Activated naive CD4-positive, alpha-beta T cell treated with anti-CD3 and anti-CD28 coated beads, Interleukin-2, amount 50 U/mL, for 24 hours (primary cell): ENCODE data around the gene STRIT1.
"Not testable (repeated sequence)": the region's sequence is repeated elsewhere in the genome, so short reads cannot be mapped to it uniquely, and the experiment has no call there.

ENCODE experiments used
- H3K27ac Mint-ChIP-seq: one replicate; pipeline ENCODE4 v1.8.0; 2021; ENCODE audit warnings: mild to moderate bottlenecking, mixed read lengths
- H3K27me3 Mint-ChIP-seq: one replicate; pipeline ENCODE4 v1.8.0; 2021; ENCODE audit warnings: mixed read lengths
- H3K36me3 Mint-ChIP-seq: one replicate; pipeline ENCODE4 v1.8.0; 2021; ENCODE audit warnings: mixed read lengths
- H3K4me1 Mint-ChIP-seq: one replicate; pipeline ENCODE4 v1.8.0; 2021; ENCODE audit warnings: mixed read lengths
- H3K4me3 Mint-ChIP-seq: one replicate; pipeline ENCODE4 v1.8.0; 2021; ENCODE audit warnings: mild to moderate bottlenecking, mixed read lengths
- H3K9me3 Mint-ChIP-seq: one replicate; pipeline ENCODE4 v1.8.0; 2021; ENCODE audit warnings: mixed read lengths

Gene STRIT1

GRCh38 chr3:155296413-155296812 lies 2.9 kb upstream of the STRIT1 start:
- H3K9me3 Mint-ChIP-seq, result peaks cover 19% of the 10 kb centered on the region
- H3K27ac Mint-ChIP-seq, result no peak overlapping the region
- H3K27me3 Mint-ChIP-seq, result no peaks in the 10 kb centered on the region
- no peaks in the 10 kb centered on the region for H3K36me3 Mint-ChIP-seq
- H3K4me1 Mint-ChIP-seq, result no peaks in the 10 kb centered on the region
- no peak overlapping the region for H3K4me3 Mint-ChIP-seq

DNA sequence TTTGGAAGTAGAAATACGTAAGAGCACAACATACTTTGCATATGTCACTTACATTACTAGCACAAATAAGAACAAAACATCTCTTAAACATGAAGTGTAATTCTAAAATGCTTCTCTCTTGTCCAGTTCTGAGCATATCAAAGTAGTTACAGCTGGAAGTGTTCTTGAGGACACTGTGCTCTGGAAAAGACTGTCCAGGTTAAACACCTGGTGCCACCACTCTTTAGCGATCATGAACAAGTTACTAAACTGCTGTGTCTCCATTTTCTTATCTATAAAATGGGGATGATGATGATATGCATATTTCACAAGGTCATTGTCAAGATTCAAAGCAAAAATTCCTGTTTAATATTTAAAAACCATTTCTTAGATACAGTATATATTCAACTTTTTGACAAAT lies 790 bp downstream of the STRIT1 start:
- H3K9me3 Mint-ChIP-seq, result peaks cover 14% of the 10 kb centered on the region
- H3K4me1 Mint-ChIP-seq, result no peaks in the 10 kb centered on the region
- H3K36me3 Mint-ChIP-seq, result no peaks in the 10 kb centered on the region
- no peaks in the 10 kb centered on the region for H3K27me3 Mint-ChIP-seq
- H3K27ac Mint-ChIP-seq, result no peak overlapping the region
- no peak overlapping the region for H3K4me3 Mint-ChIP-seq

DNA sequence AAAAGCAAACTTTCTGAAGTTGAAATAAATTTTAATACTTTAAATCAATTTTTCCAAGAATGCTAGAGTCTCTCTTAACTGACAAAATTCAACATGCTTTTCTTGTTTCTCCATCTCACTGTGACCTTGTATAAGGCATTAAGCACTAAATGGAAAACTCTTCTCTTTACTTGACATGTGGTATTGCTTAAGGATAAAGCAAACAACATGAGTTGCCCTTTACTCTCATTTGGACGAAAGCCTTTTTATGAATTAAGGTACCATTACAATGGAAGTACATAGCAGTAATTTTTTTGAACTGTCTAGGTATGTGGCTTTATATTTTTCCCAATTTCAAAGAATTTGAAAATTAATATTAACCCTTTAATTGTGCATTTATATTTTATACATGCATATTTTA lies 1.4 kb downstream of the STRIT1 start:
- Mint-ChIP-seq H3K27me3 (no peaks in the 10 kb centered on the region), H3K27ac (no peak overlapping the region), H3K4me1 (no peaks in the 10 kb centered on the region), H3K9me3 (peaks cover 9% of the 10 kb centered on the region), H3K4me3 (no peak overlapping the region), H3K36me3 (no peaks in the 10 kb centered on the region)

- no peaks in the 10 kb centered on the region for H3K4me1 Mint-ChIP-seq
- no peak overlapping the region for H3K27ac Mint-ChIP-seq
- H3K9me3 Mint-ChIP-seq, result no peaks in the 10 kb centered on the region
- no peak overlapping the region for H3K4me3 Mint-ChIP-seq
- no peaks in the 10 kb centered on the region for H3K27me3 Mint-ChIP-seq
- no peaks in the 10 kb centered on the region for H3K36me3 Mint-ChIP-seq
These were observed 6.7 kb downstream of the STRIT1 start for GRCh38 chr3:155286736-155287135.

GRCh38 chr3:155285936-155286335 lies 7.5 kb downstream of the STRIT1 start:
- Mint-ChIP-seq H3K27me3 (no peaks in the 10 kb centered on the region), H3K36me3 (no peaks in the 10 kb centered on the region), H3K4me3 (no peak overlapping the region)

GRCh38 chr3:155283092-155284056 lies 10.1 kb downstream of the STRIT1 start:
- no peaks in the 10 kb centered on the region for H3K4me1 Mint-ChIP-seq
- peaks cover 5% of the 10 kb centered on the region for H3K9me3 Mint-ChIP-seq
- H3K36me3 Mint-ChIP-seq, result no peaks in the 10 kb centered on the region
- no peak overlapping the region for H3K4me3 Mint-ChIP-seq
- H3K27me3 Mint-ChIP-seq, result no peaks in the 10 kb centered on the region
- H3K27ac Mint-ChIP-seq, result no peak overlapping the region

More at GRCh38 chr3:155285936-155286335, 7.5 kb downstream of the STRIT1 start:
- H3K27ac Mint-ChIP-seq, result no peak overlapping the region
- H3K4me1 Mint-ChIP-seq, result no peaks in the 10 kb centered on the region
- no peaks in the 10 kb centered on the region for H3K9me3 Mint-ChIP-seq

DNA sequence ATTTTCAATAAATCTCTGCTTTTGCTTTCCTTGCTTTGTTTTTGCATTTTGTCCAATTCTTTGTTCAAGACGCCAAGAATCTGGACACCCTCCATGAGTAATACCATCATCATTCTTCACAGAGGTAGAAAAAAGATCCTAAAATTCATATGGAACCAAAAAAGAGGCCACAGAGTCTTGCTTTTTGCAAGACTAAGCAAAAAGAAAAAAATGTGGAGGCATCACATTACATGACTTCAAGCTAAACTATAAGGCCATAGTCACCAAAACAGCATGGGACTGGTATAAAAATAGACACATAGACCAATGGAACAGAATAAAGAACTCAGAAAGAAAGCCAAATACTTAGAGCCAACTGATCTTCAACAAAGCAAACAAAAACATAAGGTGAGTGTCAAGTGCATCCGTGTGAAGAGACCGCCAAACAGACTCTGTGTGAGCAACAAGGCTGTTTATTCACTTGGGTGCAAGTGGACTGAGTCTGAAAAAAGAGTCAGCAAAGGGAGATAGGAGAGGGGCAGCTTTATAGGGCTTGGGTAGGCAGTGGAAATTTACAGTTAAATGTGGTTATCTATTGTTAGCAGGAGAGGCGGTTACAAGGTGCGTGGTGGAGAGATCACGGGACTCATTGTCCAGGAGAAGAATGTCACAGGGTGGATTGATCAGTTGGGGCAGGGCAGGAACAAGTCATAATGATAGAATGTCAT lies 10.9 kb downstream of the STRIT1 start:
- Mint-ChIP-seq H3K4me1 (no peaks in the 10 kb centered on the region), H3K27ac (no peak overlapping the region), H3K27me3 (no peaks in the 10 kb centered on the region), H3K9me3 (peaks cover 5% of the 10 kb centered on the region), H3K36me3 (no peaks in the 10 kb centered on the region), H3K4me3 (no peak overlapping the region)

DNA sequence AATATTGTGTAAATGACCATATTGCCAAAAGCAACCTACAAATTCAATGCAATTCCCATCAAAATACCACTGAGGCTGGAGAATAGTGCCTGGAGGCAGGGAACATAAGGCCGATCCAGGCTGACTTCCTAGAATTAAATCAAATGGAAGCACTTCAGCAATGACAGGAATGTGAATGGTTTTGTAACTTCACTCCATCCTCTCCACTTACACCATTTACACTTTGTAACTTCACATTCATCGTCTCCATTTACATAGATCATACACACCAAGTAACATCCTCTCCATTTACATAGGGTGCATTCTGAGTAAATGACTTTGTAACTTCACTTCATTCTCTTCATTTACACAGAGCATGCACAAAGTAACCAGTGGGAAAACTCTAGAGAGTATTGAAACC lies 11.6 kb downstream of the STRIT1 start:
- no peaks in the 10 kb centered on the region for H3K27me3 Mint-ChIP-seq
- no peaks in the 10 kb centered on the region for H3K36me3 Mint-ChIP-seq
- H3K9me3 Mint-ChIP-seq, result peaks cover 5% of the 10 kb centered on the region
- no peak overlapping the region for H3K4me3 Mint-ChIP-seq
- H3K27ac Mint-ChIP-seq, result no peak overlapping the region
- H3K4me1 Mint-ChIP-seq, result no peaks in the 10 kb centered on the region

DNA sequence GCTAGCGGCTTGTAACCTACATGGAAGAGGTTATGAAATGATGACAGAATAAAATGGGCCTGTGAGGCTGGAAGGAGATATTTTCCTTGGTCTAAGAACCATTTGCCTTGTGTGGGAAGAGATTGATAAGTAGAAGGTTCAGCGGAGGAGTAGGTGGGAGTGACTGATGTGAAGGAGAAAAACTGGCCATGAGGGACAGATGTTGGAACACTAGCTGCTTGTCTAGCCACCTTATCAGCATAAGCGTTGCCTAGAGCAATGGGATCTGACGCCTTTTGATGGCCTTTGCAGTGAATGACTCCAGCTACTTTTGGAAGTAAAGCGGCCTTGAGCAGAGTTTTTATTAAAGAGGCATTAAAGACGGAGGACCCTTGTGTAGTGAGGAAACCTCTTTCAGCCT lies 17.4 kb downstream of the STRIT1 start:
- not testable (repeated sequence) for H3K9me3 Mint-ChIP-seq, H3K4me1 Mint-ChIP-seq, H3K36me3 Mint-ChIP-seq, H3K27me3 Mint-ChIP-seq, H3K4me3 Mint-ChIP-seq, H3K27ac Mint-ChIP-seq

GRCh38 chr3:155275159-155275754 lies 18.2 kb downstream of the STRIT1 start:
- H3K4me3 Mint-ChIP-seq, H3K4me1 Mint-ChIP-seq, H3K27ac Mint-ChIP-seq, H3K9me3 Mint-ChIP-seq, H3K36me3 Mint-ChIP-seq, H3K27me3 Mint-ChIP-seq: not testable (repeated sequence)

- not testable (repeated sequence) for H3K36me3 Mint-ChIP-seq, H3K4me1 Mint-ChIP-seq, H3K27ac Mint-ChIP-seq, H3K27me3 Mint-ChIP-seq, H3K9me3 Mint-ChIP-seq, H3K4me3 Mint-ChIP-seq
These were observed 19.0 kb downstream of the STRIT1 start for GRCh38 chr3:155274435-155274834.

DNA sequence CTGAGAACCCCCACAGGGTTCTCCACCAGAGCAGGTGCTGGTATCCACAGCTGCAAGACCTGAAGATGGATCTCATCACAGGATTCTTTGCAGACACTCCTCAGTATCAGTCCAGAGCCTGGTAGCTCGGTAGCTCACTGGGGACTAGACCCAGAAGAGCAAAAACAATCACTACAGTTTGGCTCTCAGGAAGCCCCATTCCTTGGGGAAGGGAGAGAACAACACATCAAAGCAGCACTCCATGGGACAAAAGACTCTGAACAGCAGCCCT lies 22.2 kb downstream of the STRIT1 start:
- Mint-ChIP-seq H3K27ac (no peak overlapping the region), H3K36me3 (no peaks in the 10 kb centered on the region), H3K4me3 (no peak overlapping the region), H3K9me3 (no peaks in the 10 kb centered on the region), H3K27me3 (no peaks in the 10 kb centered on the region), H3K4me1 (no peaks in the 10 kb centered on the region)

GRCh38 chr3:155270485-155271342 lies 22.8 kb downstream of the STRIT1 start:
- Mint-ChIP-seq H3K9me3 (no peaks in the 10 kb centered on the region), H3K4me3 (no peak overlapping the region), H3K27me3 (no peaks in the 10 kb centered on the region), H3K36me3 (no peaks in the 10 kb centered on the region), H3K4me1 (no peaks in the 10 kb centered on the region), H3K27ac (no peak overlapping the region)

DNA sequence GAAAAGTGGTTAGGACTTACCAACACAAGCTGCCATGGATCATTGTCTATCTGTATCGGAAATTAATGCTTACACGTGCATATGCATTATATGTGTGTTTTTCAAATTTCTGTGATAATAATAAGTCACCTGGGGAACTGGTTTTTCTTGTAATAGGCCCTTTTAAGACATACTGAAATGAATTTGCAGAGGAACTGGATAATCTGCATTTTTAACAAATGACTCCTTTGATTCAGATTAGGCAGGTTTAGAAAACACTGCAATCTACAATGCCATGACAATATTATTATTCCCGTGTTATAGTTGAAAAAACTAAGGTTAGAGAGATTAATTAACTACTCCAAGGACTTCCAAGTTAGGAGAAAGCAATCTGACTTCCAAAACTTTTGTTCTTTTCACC lies 23.4 kb downstream of the STRIT1 start:
- H3K27ac Mint-ChIP-seq, result no peak overlapping the region
- H3K9me3 Mint-ChIP-seq, result no peaks in the 10 kb centered on the region
- H3K36me3 Mint-ChIP-seq, result no peaks in the 10 kb centered on the region
- H3K4me1 Mint-ChIP-seq, result no peaks in the 10 kb centered on the region
- no peaks in the 10 kb centered on the region for H3K27me3 Mint-ChIP-seq
- H3K4me3 Mint-ChIP-seq, result no peak overlapping the region

GRCh38 chr3:155262855-155263254 lies 30.6 kb downstream of the STRIT1 start:
- H3K27ac Mint-ChIP-seq, H3K4me1 Mint-ChIP-seq, H3K4me3 Mint-ChIP-seq, H3K9me3 Mint-ChIP-seq, H3K27me3 Mint-ChIP-seq, H3K36me3 Mint-ChIP-seq: not testable (repeated sequence)
